HepG2 (cell line): ENCODE data around the gene GPR39. TPM values are rescaled to one million over a fixed set of nuclear protein-coding genes. Genes with fewer than 3 reads are reported as not detected.

ENCODE experiments used
- IRX3 ChIP-seq: sonication (generic); formaldehyde crosslinking; IDR thresholded peaks from 2 replicates; pipeline ENCODE4 v1.8.1; 2023; ENCODE audit warnings: mild to moderate bottlenecking, low read depth, missing genetic modification reagents, borderline replicate concordance
- RAD21 ChIP-seq: fragments of 450-650 bp; formaldehyde crosslinking; IDR thresholded peaks from 2 replicates; pipeline ENCODE4 v1.5.0; 2020; ENCODE audit warnings: mild to moderate bottlenecking
- TMF1 ChIP-seq: sonication (generic); formaldehyde crosslinking; IDR thresholded peaks from 2 replicates; pipeline ENCODE4 v1.8.1; 2022; ENCODE audit warnings: low read depth, missing genetic modification reagents
- ZBTB7A ChIP-seq: sonication (generic); formaldehyde crosslinking; IDR thresholded peaks from 2 replicates; pipeline ENCODE4 v1.8.0; 2022; ENCODE audit warnings: mild to moderate bottlenecking, missing genetic modification reagents
- ZMYM2 ChIP-seq: sonication (generic); formaldehyde crosslinking; IDR thresholded peaks from 2 replicates; pipeline ENCODE4 v1.8.0; 2022; ENCODE audit warnings: mild to moderate bottlenecking, missing genetic modification reagents
- ZNF225 ChIP-seq: sonication (generic); formaldehyde crosslinking; IDR thresholded peaks from 2 replicates; pipeline ENCODE4 v1.4.0; 2020; ENCODE audit warnings: mild to moderate bottlenecking, missing genetic modification reagents
- ZNF567 ChIP-seq: sonication (generic); formaldehyde crosslinking; IDR thresholded peaks from 2 replicates; pipeline ENCODE4 v1.8.1; 2023; ENCODE audit warnings: mild to moderate bottlenecking, missing genetic modification reagents, borderline replicate concordance
- ZSCAN31 ChIP-seq: sonication (generic); formaldehyde crosslinking; IDR thresholded peaks from 2 replicates; pipeline ENCODE4 v1.5.0; 2020; ENCODE audit warnings: low read depth, mild to moderate bottlenecking, missing genetic modification reagents
- polyA plus RNA-seq, 8 experiments: library from polyadenylated mRNA; depleted of rRNA in 3 of 8; stranded (reverse) in 7 of 8; unstranded in 1 of 8; fragments of >200 nt; fragmentation: Illumina TruSeq in 4 of 8; extraction: Trizol in 4 of 8; gene quantifications; 2 replicates each; pipeline versions ENCODE4 v1.2.1 to v1.2.3, GENCODE V29; 2011 to 2016; ENCODE audit warnings: low read depth in 4 of 8, missing spikeins in 1 of 8, mixed read lengths in 1 of 8; ENCODE audit not compliant: insufficient read depth in 1 of 8
- total RNA-seq, 5 experiments: library from RNA; depleted of rRNA; stranded (reverse); fragments of >200 nt; fragmentation: Illumina TruSeq; extraction: Trizol; gene quantifications; 2 replicates each; pipeline ENCODE4 v1.2.3, GENCODE V29; 2016; ENCODE audit warnings: low read depth in 1 of 5
- TF ChIP-seq, protein P1 (sequence below): sonication (generic); formaldehyde crosslinking; IDR thresholded peaks from 2 replicates; pipeline ENCODE4 v1.4.0; 2020; ENCODE audit warnings: missing genetic modification reagents, mild to moderate bottlenecking, borderline replicate concordance
- TF ChIP-seq, protein P2 (sequence below): sonication (generic); formaldehyde crosslinking; IDR thresholded peaks from 2 replicates; pipeline ENCODE4 v1.5.1; 2020; ENCODE audit warnings: missing genetic modification reagents, mild to moderate bottlenecking, borderline replicate concordance
- TF ChIP-seq, protein P3 (sequence below): sonication (generic); formaldehyde crosslinking; conservative IDR thresholded peaks from 2 replicates; pipeline ENCODE4 v1.8.0; 2022; ENCODE audit warnings: mild to moderate bottlenecking, moderate library complexity, missing genetic modification reagents
- TF ChIP-seq, protein P4 (sequence below): sonication (generic); formaldehyde crosslinking; IDR thresholded peaks from 2 replicates; pipeline ENCODE4 v1.9.0; 2021; ENCODE audit warnings: mild to moderate bottlenecking, missing genetic modification reagents

The GPR39 gene
- total and polyA plus RNA-seq, 2 of the 13 experiments (the other 11 are each of a cell fraction or from before 2014, with no cell fraction given), result 0.16 to 0.62 TPM

DNA sequence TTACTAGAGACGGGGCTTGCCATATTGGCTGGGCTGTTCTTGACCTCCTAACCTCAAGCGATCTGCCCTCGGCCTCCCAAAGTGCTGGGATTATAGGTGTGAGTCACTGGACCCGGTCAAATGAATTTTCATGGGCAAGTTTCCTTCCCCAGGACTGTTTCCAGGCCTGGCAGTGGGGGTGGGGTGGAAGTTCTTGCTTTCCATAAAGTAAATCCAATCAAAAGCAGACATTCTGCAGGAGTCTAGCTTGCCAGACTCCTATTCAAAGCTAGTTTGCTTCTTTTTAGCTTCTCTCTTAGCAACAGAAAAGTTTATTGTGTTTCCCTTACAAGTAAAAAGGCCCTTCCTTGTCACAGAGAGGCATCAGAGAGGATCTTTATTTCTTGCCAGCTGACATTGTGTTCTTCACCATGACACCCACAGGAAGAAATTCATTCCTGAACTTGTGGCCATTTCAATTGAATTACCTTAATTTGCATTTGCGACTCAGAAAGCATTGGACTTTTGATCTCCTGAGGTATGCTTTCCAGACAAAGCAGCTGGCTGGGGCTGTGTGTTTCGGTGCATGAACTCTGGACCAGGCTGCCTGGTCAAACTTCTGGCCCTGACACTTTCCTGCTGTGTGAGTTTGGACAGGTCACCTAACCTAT lies 215.5 kb downstream of the GPR39 start (continued):
- TF ChIP-seq, protein P1, sequence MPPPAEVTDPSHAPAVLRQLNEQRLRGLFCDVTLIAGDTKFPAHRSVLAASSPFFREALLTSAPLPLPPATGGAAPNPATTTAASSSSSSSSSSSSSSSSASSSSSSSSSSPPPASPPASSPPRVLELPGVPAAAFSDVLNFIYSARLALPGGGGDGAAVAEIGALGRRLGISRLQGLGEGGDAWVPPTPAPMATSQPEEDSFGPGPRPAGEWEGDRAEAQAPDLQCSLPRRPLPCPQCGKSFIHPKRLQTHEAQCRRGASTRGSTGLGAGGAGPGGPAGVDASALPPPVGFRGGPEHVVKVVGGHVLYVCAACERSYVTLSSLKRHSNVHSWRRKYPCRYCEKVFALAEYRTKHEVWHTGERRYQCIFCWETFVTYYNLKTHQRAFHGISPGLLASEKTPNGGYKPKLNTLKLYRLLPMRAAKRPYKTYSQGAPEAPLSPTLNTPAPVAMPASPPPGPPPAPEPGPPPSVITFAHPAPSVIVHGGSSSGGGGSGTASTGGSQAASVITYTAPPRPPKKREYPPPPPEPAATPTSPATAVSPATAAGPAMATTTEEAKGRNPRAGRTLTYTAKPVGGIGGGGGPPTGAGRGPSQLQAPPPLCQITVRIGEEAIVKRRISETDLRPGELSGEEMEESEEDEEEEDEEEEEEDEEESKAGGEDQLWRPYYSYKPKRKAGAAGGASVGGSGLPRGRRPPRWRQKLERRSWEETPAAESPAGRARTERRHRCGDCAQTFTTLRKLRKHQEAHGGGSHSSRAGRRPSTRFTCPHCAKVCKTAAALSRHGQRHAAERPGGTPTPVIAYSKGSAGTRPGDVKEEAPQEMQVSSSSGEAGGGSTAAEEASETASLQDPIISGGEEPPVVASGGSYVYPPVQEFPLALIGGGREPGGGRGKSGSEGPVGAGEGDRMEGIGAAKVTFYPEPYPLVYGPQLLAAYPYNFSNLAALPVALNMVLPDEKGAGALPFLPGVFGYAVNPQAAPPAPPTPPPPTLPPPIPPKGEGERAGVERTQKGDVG (CRISPR knock-in tag), result no peak
- TF ChIP-seq RAD21 (CRISPR knock-in tag) (no peak), IRX3 (no peak), ZNF225 (CRISPR knock-in tag) (no peak), ZBTB7A (no peak), ZNF567 (CRISPR knock-in tag) (no peak), ZSCAN31 (CRISPR knock-in tag) (no peak), TMF1 (CRISPR knock-in tag) (no peak), ZMYM2 (0 out of 2 replicates have a peak, but pooled peaks have one; percentile 37)
- TF ChIP-seq, protein P2, sequence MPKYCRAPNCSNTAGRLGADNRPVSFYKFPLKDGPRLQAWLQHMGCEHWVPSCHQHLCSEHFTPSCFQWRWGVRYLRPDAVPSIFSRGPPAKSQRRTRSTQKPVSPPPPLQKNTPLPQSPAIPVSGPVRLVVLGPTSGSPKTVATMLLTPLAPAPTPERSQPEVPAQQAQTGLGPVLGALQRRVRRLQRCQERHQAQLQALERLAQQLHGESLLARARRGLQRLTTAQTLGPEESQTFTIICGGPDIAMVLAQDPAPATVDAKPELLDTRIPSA (CRISPR knock-in tag), result no peak
- TF ChIP-seq, protein P3, sequence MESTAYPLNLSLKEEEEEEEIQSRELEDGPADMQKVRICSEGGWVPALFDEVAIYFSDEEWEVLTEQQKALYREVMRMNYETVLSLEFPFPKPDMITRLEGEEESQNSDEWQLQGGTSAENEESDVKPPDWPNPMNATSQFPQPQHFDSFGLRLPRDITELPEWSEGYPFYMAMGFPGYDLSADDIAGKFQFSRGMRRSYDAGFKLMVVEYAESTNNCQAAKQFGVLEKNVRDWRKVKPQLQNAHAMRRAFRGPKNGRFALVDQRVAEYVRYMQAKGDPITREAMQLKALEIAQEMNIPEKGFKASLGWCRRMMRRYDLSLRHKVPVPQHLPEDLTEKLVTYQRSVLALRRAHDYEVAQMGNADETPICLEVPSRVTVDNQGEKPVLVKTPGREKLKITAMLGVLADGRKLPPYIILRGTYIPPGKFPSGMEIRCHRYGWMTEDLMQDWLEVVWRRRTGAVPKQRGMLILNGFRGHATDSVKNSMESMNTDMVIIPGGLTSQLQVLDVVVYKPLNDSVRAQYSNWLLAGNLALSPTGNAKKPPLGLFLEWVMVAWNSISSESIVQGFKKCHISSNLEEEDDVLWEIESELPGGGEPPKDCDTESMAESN (CRISPR knock-in tag), result no peak
- TF ChIP-seq, protein P4, sequence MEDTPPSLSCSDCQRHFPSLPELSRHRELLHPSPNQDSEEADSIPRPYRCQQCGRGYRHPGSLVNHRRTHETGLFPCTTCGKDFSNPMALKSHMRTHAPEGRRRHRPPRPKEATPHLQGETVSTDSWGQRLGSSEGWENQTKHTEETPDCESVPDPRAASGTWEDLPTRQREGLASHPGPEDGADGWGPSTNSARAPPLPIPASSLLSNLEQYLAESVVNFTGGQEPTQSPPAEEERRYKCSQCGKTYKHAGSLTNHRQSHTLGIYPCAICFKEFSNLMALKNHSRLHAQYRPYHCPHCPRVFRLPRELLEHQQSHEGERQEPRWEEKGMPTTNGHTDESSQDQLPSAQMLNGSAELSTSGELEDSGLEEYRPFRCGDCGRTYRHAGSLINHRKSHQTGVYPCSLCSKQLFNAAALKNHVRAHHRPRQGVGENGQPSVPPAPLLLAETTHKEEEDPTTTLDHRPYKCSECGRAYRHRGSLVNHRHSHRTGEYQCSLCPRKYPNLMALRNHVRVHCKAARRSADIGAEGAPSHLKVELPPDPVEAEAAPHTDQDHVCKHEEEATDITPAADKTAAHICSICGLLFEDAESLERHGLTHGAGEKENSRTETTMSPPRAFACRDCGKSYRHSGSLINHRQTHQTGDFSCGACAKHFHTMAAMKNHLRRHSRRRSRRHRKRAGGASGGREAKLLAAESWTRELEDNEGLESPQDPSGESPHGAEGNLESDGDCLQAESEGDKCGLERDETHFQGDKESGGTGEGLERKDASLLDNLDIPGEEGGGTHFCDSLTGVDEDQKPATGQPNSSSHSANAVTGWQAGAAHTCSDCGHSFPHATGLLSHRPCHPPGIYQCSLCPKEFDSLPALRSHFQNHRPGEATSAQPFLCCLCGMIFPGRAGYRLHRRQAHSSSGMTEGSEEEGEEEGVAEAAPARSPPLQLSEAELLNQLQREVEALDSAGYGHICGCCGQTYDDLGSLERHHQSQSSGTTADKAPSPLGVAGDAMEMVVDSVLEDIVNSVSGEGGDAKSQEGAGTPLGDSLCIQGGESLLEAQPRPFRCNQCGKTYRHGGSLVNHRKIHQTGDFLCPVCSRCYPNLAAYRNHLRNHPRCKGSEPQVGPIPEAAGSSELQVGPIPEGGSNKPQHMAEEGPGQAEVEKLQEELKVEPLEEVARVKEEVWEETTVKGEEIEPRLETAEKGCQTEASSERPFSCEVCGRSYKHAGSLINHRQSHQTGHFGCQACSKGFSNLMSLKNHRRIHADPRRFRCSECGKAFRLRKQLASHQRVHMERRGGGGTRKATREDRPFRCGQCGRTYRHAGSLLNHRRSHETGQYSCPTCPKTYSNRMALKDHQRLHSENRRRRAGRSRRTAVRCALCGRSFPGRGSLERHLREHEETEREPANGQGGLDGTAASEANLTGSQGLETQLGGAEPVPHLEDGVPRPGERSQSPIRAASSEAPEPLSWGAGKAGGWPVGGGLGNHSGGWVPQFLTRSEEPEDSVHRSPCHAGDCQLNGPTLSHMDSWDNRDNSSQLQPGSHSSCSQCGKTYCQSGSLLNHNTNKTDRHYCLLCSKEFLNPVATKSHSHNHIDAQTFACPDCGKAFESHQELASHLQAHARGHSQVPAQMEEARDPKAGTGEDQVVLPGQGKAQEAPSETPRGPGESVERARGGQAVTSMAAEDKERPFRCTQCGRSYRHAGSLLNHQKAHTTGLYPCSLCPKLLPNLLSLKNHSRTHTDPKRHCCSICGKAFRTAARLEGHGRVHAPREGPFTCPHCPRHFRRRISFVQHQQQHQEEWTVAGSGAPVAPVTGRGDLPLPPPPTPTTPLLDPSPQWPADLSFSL (CRISPR knock-in tag), result no peak
